Hippocampal formation (tissue), 2 donors: ENCODE measurements around the gene PPRC1.
A peak's percentile ranks its signal among the peaks of the same experiment; 100 is the strongest.

Experiments used
- DNase-seq, 2 donors: peaks; one replicate each; lab custom pipeline; 2025; lab: John Stamatoyannopoulos, UW

Gene PPRC1

DNA sequence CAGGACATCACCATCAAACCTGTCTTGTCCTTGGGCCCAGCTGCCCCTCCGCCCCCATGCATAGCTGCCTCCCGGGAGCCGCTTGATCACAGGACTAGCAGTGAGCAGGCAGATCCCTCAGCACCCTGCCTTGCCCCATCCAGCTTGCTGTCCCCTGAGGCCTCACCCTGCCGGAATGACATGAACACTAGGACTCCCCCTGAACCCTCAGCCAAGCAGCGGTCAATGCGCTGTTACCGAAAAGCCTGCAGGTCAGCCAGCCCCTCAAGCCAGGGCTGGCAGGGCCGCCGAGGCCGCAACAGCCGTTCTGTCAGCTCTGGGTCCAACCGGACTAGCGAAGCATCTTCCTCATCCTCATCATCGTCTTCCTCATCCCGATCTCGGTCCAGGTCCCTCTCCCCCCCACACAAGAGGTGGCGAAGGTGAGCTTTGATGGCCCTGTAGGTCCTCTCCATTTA is 14.2 kb downstream of the PPRC1 start:
- no peak for DNase-seq

DNA sequence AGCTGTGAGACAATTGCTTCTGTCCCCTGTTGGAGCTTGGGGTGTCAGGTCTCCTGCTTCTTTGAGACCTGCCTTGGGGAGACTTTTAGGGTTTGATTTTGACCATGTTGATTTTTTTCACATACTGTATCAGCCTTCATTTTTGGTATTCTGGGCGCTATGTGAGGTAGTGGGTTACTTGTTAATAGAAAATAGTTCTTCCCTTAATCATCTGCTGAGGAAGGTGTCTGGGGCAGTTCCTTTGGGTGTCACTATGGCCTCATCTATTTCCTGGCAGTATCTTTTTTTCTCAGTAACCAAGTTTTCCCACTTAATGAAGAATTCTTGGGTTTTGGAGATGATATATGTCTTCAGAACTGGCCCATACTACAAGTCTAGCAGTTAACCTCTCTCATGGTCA is 14.7 kb downstream of the PPRC1 start:
- DNase-seq, result no peak

DNA sequence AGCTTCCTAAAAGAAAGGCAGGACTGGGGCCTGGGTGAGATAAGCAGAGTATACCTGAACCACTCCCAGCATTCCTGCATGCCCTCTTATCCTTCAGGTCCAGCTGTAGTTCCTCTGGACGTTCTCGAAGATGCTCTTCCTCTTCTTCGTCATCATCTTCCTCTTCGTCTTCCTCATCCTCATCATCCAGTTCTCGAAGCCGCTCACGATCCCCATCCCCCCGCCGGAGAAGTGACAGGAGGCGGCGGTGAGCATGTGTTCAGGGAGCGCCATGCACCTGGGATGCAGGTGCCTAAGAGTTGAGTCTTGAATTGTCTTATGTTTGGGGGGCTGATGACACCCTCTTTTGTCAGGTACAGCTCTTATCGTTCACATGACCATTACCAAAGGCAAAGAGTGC is 15.4 kb downstream of the PPRC1 start:
- no peak for DNase-seq

DNA sequence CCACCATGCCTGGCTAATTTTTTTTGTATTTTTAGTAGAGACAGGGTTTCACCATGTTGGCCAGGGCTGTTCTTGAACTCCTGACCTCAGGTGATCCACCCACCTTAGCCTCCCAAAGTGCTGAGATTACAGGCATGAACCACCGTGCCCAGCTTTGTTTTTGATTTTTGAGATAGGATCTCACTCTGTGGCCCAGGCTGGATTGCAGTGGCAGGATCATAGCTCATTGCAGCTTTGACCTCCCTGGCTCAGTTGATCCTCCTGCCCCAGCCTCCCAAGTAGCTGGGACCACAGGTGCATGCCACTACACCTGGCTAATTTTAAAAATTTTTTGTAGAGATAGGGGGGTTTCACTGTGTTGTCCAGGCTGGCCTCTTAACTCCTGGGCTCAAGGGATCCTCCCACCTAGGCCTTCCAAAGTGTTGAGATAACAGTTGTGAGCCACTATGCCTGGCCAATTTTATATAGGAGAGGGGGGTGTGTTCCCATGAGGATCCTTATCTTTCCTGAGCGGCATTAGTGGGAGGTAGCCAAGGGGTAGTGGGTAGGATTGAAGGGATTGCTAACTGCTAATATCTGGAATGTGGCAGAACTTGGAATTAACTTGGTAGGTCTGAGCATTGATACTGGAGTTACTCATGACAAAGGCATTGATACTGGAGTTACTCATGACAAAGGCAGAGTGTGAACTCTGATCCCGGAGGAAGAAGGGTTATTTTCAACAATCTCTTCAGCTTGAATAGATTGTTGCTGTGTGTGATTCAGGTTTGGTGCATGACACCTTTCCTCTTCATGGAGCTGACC is 18.3 kb downstream of the PPRC1 start:
- no peak for DNase-seq

DNA sequence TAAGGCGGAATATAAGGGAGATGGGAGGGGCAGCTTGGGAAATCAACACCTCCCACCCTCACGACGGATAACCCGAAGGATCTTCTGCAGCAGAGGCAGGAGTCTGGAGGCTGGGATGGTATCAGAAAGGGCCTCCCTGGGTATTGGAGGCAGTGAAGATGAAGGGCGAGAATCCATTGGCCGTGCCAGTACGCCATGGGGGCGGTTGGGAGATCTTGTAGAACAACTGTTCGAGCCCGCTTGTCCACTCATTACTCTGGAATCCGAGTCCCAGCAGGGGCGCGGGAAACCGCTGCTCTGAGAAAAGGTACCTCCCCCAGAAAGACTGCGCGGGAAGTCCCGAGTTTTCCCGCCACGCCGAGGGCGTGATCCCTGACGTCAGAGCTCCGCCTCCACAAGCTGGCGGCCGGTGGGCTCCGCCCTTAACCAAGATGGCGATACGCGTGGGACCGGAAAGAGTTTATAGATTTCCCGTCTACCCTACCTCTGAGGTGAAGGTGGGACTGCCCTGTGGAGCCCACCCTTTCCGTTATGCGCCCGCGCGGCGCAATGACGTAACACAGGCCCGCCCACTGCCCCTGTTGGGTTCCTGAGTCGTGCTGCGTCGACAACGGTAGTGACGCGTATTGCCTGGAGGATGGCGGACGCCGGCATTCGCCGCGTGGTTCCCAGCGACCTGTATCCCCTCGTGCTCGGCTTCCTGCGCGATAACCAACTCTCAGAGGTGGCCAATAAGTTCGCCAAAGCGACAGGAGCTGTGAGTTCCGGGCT is 19.1 kb downstream of the PPRC1 start, which contains the start of gene NOLC1:
Gene NOLC1, plus strand, starts transcription at position 616 of the 771 bp plus-strand sequence. Its CDS starts 22 bp downstream, at position 638.
- DNase-seq, result peak; percentile 95 to 96

DNA sequence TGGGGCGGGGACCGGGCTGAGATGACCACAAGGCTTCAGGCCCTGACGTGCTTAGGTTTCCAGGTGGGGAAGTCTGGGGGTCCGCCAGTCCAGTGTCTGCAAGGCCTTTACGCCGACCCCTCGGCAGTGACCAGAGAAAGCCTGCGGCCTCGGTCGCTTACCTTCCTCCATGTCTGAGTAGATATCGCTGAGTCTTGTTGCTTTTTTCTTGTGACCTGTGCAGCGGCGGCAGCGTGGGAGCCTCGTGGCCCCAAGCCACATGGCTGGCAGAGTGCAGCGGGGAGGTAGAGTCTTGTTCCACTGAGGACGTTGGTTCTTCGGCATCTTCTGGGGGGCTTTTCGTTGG is 19.7 kb downstream of the PPRC1 start:
- no peak for DNase-seq

DNA sequence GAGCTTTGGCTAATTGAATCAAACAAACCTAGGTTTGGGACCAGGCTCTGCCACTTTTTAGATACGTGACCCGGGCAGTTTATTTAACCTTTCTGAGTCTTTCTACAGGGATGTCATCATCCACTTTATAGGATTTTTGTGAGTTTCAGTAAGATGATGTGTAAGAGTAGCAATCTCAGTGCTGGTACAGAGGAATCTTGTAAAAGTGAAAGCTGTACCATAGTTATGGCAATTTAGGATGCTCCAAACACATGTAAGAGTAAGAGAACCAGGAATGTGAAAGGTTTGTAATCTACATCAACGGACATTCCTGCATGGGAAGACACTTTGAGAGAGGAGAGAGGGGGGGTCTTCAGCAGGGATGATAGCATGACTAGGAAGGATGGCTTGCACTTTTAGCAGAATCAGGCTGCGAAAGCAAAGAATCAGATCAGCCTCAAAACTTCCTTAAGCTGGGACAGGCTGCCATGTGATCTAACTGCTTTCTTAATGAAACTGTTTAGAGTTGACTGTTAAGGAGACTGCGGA is 20.3 kb downstream of the PPRC1 start:
- DNase-seq, result no peak

DNA sequence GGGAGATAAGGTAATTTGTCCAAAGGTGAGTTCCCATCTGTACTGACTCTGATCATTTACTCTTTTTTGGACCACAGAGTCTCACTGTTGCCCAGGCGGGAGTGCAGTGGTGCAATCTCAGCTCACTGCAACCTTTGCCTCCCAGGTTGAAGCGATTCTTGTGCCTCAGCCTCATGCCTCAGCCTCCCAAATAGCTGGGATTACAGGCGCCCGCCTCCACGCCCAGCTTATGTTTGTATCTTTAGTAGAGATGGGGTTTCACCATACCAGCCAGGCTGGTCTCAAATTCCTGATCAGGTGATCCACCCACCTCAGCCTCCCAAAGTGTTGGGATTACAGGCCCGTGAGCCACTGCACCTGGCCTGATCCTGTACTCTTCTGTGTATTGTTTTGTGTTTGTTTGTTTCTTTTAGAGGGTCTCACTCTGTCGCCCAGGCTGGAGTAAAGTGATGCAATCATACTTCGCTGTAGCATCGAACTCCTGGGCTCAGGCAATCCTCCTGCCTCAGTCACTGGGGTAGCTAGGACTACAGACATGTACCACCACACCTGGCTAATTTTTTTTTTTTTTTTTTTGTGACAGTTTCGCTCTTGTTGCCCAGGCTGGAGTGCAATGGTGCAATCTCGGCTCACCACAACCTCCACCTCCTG is 21.8 kb downstream of the PPRC1 start:
- DNase-seq, result no peak

DNA sequence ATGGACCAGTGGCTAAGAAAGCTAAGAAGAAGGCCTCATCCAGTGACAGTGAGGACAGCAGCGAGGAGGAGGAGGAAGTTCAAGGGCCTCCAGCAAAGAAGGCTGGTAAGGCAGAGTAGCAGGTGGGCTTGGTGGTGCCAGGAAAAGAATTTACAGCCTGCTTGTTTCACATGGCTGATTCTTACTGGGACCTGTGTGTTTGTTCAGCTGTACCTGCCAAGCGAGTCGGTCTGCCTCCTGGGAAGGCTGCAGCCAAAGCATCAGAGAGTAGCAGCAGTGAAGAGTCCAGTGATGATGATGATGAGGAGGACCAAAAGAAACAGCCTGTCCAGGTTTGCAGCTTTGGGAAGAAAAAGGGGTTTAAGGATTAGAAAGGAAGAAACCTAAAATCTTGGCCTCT is 24.4 kb downstream of the PPRC1 start:
- no peak for DNase-seq

DNA sequence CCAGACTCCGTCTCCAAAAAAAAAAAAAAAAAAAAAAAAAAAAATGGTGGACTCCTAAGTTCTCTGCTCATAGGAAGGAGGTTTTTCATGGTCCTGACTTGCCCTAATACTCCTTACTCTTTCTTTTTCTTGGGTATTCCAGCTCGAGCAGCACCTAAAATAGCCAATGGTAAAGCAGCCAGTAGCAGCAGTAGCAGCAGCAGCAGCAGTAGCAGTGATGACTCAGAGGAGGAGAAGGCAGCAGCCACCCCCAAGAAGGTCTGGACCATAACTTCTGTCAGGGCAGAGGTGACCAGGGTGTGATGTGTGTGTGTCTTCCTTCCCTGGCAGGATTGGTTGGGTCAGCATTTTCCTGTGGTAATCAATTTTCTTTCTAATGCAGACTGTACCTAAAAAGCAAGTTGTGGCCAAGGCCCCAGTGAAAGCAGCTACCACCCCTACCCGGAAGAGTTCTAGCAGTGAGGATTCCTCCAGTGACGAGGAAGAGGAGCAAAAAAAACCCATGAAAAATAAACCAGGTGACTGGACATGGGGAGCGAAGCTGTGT is 26.3 kb downstream of the PPRC1 start:
- DNase-seq, result no peak

DNA sequence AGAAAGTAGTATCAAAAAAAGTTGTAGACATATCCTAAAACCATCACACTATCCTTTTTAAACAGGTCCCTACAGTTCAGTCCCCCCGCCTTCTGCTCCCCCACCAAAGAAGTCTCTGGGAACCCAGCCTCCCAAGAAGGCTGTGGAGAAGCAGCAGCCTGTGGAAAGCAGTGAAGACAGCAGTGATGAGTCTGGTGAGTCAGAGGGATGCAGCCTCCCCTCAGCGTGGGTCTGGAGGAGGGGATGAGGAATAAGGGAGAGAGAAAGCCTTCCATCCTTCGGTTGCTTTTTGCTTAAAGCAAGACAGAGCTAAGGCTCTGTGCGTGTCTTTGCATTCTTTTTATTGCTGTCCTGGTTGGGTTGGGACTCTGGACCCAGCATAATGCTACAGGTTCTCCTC is 27.0 kb downstream of the PPRC1 start:
- DNase-seq, result no peak

DNA sequence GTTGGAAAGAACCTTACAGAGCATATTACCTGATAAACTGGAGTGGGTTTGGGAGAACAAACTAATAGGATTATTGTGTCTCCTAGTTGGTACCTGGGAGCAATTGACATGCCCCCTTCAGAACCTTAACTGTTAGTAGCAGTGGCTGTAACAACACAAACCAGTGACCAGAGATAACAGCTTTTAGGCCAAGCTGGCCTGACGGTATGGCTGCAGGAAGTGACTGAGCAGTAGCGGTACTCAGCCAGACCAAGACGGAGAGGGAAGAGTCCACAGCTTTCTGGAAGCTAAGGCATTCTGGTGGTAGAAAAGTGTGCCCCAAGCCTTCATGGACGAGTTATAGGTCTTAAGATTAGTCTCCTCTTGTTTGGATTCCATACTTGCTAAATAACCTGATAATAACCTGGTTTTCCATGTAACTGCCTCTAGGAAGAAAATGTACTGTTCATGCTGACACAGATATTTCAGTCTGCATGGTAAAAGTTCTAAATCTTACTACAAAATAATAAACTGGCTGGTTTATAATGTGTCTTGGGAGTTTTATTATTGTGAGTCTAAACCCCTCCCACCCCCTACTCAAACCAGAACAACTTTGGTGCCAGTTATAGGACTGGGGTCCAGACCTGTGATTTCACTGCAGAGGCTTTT is 30.6 kb downstream of the PPRC1 start:
- no peak for DNase-seq

DNA sequence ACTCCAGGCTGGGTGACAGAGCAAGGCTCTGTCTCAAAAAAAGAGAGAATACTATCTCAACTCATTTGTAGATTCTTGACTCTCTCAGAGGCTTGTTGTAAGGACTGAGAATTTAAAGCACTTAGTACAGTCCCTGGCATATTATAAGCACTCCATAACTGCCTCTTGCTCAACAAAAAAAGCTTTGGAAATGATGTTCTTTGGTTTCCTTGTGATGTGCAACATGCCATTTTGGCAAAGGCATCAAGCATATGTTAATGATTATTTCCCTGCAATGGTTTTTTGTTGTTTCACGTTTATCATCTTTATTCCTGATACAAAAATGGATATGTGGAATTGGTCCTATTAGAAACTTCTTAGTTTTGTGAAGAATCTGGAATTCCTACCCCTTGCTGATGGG is 35.0 kb downstream of the PPRC1 start:
- DNase-seq, result no peak

DNA sequence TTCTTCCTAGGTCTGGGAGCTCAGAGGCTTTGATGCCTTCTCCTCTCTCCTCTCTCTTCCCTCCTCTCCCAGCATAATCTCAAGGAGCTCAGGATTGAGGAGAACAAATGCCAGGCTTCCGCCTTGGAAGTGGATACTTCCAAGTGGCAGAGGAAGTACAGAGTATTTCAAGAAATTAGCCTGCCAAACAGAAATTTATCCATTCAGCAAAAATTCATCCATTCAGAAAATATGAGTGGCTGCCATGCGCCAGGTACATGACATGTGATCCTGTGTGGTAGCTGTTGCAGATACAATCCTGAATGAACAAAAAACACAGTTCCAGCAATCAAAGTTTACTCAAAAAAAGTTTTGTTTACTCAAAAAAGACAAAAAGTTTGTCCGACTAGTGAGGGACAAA is 37.8 kb downstream of the PPRC1 start:
- DNase-seq, result no peak

DNA sequence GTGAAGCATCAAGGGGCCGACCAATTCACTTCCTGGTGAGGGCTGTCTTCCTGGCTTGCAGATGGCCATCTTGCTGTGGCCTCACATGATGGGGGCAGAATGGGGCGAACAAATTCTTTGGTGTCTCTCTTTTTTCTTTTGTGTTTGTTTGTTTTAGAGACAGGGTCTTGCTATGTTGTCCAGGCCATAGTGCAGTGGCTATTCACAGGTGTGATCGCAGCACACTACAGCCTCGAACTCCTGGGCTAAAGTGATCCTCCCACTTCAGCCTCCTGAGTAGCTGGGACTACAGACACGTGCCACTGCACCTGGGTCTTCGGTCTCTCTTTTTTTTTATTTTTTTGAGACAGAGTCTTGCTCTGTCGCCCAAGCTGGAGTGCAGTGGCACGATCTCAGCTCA is 39.4 kb downstream of the PPRC1 start:
- DNase-seq, result no peak

DNA sequence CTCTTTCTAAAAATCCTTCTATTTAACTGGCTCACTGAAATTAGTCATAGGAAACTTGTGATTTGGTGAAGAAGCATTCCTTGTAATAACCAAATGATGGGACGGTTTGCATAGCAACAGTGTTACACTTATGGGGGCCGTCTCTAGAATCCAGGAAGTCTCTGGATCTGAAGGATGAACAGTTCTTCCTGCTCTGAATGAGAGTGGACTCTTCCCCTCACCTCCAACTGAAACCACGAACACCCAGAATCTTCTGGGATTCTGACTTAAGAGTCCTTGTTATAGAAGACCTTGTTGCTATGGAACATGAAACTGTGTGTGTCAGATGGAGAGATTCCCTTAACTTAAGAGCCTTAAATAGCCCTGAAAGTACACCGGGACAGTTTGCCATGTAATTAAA is 42.6 kb downstream of the PPRC1 start:
- no peak for DNase-seq

DNA sequence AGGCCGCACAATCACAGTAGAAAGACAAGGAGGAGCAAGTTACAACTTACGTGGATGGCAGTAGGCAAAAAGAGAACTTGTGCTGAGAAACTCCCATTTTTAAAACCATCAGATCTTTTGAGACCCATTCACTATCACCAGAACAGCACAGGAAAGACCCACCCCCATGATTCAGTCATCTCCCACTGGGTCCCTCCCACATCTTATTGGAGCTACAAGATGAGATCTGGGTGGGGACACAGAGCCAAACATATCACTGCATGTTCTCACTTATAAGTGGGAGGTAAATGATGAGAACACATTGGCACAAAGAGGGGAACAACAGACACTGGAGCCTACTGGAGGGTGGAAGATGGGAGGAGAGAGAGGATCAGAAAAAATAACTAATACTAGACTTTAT is 51.8 kb downstream of the PPRC1 start:
- no peak for DNase-seq

DNA sequence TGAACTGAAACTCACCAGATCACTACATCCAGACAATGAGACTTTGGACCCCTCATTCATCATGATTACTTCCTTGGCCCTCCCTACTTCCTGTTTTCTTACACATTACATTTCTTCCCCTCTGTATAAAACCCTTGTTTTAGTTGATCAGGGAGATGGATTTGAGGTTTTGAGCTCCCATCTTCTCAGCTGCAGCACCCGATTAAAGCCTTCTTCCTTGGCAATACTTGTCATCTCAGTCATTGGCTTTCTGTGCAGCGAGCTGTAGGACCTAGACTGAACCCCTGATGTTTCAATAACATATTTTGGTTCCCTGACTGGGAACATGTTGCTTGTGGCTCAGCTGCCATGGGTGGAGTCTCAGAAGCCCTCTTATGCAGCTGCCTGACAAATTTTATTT is 52.4 kb downstream of the PPRC1 start:
- DNase-seq, result no peak

DNA sequence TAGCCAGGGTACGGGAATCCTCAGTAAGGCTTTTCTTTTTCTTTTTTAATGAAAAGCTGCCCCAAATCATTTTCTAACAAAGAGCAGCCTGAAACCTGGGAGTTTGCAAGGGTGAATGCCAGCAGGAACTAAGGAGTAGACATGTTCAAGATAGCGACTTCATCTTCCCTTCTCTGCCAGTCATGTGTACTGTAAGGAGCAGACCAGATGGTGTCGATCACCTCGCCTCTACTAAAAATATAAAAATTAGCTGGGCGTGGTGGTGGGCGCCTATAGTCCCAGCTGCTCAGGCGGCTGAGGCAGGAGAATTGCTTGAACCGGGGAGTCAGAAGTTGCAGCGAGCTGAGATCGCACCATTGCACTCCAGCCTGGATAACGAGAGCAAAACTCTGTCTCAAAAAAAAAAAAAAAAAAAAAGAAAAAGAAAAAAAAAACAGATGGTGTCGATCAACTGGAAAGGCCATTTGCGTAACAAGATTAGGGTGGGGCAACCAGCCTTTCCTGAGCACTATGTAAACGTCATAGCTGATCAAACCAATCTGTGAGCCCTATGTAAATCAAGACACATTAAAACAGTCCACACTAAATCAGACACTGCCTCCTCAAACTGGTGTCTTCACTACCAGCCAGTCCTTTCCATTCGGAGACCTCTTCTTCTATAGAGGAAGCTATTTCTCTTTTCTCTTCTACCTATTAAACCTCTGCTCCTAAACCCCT is 53.1 kb downstream of the PPRC1 start:
- no peak for DNase-seq

DNA sequence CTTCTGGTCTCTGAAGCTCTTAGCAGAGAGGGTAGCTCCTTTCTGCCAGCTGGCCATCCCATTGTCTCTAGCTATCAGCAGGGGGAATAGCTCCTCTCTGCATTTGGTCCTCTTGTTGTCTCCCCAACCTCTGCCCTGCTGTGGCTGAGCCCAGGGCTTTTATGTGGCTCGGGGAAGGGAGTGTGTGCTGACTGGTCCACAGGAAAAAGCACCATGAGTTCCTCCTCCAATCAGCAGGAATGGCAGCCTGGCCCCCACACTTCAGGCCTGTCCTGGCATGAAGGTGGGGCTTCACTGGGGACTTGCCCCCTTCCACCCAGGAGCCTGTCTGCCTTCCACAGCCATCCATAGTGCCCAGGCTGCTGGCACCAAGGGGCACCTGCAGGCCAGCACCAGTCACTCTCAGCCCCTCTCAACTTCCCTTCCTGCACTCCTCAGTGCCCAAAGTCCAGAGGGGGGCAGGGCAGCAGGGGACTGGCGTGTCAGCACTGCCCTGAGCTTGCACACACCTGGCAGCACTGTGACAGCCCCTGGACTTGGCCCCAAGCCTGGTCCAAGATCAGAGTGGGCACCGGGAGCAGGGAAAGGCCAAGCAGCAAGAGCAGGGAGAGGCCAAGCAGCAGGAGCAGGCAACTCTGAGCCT is 55.6 kb downstream of the PPRC1 start:
- DNase-seq, result no peak
